NB4 (cell line): ENCODE measurements around the gene DDX42.

Experiments used
- DNase-seq: peaks from one replicate; pipeline ENCODE4 v3.0.0; 2010; ENCODE audit warnings: low read depth
- H3K4me3 ChIP-seq: one replicate; pipeline ENCODE4 v1.5.1; 2011; ENCODE audit warnings: mild to moderate bottlenecking, low read depth, low read length, moderate library complexity
- CTCF ChIP-seq: IDR thresholded peaks from one replicate; pipeline ENCODE4 v1.5.1; 2012; ENCODE audit warnings: low read depth, low read length
- MAX ChIP-seq: IDR thresholded peaks from 2 replicates; pipeline ENCODE4 v1.6.1; 2011; ENCODE audit warnings: low read depth, low read length
- MYC ChIP-seq: IDR thresholded peaks from 2 replicates; pipeline ENCODE4 v1.6.1; 2011; ENCODE audit warnings: low read depth, low read length
- POLR2A ChIP-seq: IDR thresholded peaks from 2 replicates; pipeline ENCODE4 v1.6.1; 2011; ENCODE audit warnings: mild to moderate bottlenecking; ENCODE audit not compliant: insufficient read length; ENCODE audit errors: extremely low read depth

DDX42 gene

DNA sequence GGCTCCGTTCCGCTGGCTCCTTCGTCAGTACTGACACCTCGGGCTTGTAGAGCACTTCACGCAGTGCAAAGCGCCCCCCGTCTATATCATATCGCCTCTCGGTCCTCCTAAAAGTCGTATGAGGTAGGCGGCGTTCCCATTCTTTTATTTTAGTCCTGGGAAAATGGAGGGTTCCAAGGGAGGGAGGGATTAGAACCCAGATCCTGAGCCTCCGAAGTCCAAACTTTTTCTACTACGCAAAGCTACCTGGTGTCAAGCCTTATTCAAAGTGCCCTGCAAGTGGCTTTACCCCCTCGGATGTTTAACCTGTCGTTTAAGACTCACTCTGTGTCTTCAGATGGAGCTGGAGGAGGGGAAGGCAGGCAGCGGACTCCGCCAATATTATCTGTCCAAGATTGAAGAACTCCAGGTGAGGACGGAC is 53.8 kb downstream of the DDX42 start:
- peak overlapping the region; percentile 98 for H3K4me3 ChIP-seq
- TF ChIP-seq CTCF: no peak
- TF ChIP-seq POLR2A: no peak
- TF ChIP-seq MAX: no peak
- TF ChIP-seq MYC: no peak
- DNase-seq: no peak

DNA sequence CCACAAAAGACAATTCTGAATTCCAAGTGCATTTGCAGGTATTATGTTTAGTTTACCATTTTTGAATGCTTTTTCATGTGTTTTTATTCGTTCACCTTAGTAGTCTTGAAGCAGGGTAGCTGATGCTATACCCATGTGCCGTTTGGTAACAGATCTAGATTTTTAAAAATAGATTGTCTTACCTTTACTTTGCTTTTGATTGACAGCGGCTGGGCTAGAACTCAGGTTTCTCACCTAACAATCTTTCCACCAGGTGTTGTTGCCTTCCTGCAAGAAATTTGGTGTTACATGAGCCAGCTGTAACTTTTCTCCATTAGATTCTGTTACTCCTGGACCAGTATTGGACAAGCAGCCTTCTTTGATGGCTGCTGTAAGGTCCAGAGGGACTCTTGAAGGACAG is 55.0 kb downstream of the DDX42 start:
- TF ChIP-seq MAX: no peak
- TF ChIP-seq MYC: no peak
- no peak for TF ChIP-seq POLR2A
- no peak for DNase-seq
- peak overlapping the region; percentile 98 for H3K4me3 ChIP-seq

DNA sequence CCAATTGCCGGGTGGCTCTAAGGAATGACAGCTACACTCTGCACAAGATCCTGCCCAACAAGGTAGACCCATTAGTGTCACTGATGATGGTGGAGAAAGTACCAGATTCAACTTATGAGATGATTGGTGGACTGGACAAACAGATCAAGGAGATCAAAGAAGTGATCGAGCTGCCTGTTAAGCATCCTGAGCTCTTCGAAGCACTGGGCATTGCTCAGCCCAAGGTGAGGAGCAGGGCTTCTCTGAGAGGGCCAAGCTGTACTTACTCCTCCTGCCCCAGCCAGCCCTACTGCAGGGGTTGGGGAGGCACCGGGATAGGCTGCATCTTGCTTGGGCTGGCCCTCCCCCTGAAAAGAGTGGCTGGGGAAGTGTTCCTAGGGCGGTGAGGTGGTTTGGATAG is 56.3 kb downstream of the DDX42 start:
- no peak for DNase-seq
- TF ChIP-seq MAX: no peak
- TF ChIP-seq POLR2A: no peak
- TF ChIP-seq MYC: no peak
- no peak for TF ChIP-seq CTCF
- no peak overlapping the region for H3K4me3 ChIP-seq

DNA sequence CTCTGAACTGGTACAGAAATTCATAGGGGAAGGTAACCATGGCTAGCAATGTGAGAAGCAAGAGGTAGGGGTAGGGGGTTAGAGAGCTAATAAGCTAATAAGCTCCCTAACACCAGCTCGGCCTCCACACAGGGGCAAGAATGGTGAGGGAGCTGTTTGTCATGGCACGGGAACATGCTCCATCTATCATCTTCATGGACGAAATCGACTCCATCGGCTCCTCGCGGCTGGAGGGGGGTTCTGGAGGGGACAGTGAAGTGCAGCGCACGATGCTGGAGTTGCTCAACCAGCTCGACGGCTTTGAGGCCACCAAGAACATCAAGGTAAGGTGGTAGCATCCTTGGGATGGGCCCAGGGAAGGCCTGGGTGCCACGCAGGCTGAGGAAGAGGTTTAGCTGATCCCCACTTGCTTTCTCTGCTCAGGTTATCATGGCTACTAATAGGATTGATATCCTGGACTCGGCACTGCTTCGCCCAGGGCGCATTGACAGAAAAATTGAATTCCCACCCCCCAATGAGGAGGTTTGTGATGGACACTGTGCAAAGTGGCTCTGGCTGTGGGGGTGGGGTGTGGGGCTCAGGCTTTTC is 57.0 kb downstream of the DDX42 start:
- no peak for DNase-seq
- TF ChIP-seq POLR2A (no peak), MYC (no peak), CTCF (no peak), MAX (no peak)
- H3K4me3 ChIP-seq: no peak overlapping the region

DNA sequence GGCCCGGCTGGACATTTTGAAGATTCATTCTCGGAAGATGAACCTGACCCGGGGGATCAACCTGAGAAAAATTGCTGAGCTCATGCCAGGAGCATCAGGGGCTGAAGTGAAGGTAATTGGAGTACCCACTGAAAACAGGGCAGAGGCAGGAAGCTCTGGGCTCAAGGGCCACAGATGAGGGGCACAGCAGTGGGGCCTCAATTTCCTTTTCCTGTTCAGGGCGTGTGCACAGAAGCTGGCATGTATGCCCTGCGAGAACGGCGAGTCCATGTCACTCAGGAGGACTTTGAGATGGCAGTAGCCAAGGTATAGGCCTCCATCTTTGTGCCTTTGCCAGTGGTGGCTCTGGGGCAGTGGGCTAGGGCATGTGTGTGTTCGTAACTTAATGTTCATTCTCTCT is 57.5 kb downstream of the DDX42 start:
- DNase-seq: no peak
- TF ChIP-seq MYC: no peak
- no peak for TF ChIP-seq POLR2A
- no peak for TF ChIP-seq MAX
- no peak for TF ChIP-seq CTCF
- H3K4me3 ChIP-seq: no peak overlapping the region

DNA sequence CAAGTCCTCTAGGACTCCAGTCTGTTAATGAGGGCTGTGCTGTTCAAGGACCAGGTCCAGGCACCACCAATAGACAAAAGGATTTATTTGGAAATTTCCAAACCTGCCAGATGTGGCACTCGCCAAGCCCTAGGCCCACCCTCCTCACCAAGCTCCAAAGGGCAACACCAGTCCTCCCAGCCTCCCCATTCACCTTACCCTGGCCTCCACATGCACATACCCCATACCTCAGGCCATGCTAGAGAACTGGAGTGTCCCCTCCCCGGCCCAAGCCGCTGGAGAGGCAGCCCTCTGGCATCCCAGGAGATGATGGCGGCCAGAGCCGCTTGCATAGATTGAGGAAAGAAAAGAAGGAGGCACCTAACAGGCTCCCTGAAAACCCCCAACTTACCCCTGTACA is 58.0 kb downstream of the DDX42 start:
- TF ChIP-seq MYC: no peak
- TF ChIP-seq POLR2A: no peak
- TF ChIP-seq MAX: no peak
- TF ChIP-seq CTCF: no peak
- DNase-seq: no peak
- H3K4me3 ChIP-seq: no peak overlapping the region
